Uterus (tissue), 2 donors: ENCODE measurements around the gene PLCL1.

Source experiments
- CTCF ChIP-seq, 4 experiments: fragments of 200-600 bp in 2 of 4; fragments of 450-650 bp in 2 of 4; sonication (generic) in 2 of 4; IDR thresholded peaks; one replicate each; pipeline ENCODE4 v1.5.1; 2016 to 2019; ENCODE audit warnings: antibody characterized with exemption in 4 of 4, mild to moderate bottlenecking in 2 of 4, moderate library complexity in 1 of 4
- POLR2A ChIP-seq, 2 donors: fragments of 450-650 bp; IDR thresholded peaks; one replicate each; pipeline ENCODE4 v1.6.1; 2016; ENCODE audit warnings: antibody characterized with exemption in 2 of 2, mild to moderate bottlenecking in 1 of 2, moderate library complexity in 1 of 2

GRCh38 chr2:197934261-197934933, 130.0 kb downstream of the PLCL1 start:
- no peak for TF ChIP-seq CTCF (IDR thresholded peaks at IDR 0.05)
- no peak for TF ChIP-seq POLR2A (IDR thresholded peaks at IDR 0.05)
